ENCODE measurements around the gene SLC6A3. TPM values are rescaled to one million over a fixed set of nuclear protein-coding genes. Genes with fewer than 3 reads are reported as not detected.

The SLC6A3 gene
- total RNA-seq, 1 donor, result not detected

DNA sequence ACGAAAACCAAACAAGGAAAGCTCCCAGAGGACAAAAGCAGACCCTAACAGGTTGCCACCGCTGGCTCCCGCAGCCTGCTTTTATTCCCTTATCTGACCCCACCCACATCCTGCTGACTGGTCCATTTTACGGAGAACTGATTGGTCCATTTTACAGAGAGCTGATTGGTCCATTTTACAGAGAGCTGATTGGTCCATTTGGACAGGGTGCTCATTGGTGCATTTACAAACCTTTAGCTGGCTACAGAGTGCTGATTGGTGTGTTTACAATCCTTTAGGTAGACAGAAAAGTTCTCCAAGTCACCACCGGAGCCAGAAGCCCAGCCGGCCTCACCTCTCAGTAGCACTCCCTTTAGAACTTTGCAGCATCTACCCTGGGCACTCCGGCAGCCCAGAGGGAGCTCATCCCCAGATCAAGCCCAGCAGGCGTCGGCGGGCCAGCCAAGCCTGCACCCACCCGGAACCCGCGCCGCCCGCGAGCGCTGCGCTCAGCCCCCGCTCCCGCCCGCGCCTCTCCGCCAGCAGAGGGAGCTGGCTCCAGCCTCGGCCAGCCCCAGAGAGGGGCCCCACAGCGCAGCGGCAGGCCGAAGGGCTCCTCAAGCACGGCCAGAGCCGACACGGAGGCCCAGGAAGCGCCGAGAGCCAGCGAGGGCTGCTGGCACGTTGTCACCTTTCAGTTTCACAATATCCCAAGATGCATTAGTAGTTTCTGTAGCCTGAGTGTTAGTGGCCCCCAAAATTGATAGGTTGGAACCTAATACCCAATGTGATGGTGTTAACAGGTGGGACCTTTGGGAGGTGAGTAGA is 65.0 kb downstream of the SLC6A3 start:
- H3K9me3 ChIP-seq (ENCODE audit: low read depth, low read length), result no peaks in the 10 kb centered on the region
- no peaks in the 10 kb centered on the region for H4K20me1 ChIP-seq (ENCODE audit: insufficient read depth, low read length)

DNA sequence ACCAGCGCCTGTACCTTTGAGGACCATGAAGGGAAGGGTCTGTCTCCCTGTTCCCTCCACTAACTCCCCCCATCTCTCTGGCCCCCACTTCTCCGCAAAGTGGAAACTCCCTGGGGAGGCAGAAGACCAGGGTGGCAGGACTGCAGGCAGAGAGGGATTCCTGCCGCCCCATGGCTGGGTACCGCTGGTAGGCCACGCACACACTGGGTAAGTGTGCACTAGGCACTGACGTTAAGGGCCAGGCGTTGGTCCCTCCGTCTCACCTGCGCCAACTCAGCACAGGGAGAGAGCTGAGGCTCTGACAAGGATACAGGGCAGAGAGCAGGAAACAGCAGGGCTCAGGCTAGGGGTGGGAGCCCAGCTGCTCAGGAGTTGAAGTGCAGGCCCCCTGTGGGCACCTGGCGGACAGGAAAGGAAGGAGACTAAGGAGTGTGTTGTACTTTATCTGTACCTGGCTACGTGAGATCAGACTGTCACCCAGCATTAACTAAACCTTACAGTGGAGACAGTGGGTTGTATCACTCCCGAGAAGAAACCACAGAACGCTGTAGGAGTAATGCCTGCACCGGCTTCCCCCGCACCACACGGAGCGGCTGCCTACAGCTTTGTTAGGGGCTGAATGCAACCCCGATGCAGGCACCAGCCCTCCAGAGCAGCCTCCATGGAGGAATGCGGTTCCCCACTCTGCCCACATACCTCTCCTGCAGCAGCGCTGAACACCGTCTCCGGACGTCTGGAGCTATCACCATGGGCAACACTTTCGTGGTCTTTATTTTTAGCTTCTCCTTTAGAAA is 66.2 kb downstream of the SLC6A3 start:
- H2AFZ ChIP-seq (ENCODE audit: low read length), result no peak overlapping the region
- TF ChIP-seq, protein P1, sequence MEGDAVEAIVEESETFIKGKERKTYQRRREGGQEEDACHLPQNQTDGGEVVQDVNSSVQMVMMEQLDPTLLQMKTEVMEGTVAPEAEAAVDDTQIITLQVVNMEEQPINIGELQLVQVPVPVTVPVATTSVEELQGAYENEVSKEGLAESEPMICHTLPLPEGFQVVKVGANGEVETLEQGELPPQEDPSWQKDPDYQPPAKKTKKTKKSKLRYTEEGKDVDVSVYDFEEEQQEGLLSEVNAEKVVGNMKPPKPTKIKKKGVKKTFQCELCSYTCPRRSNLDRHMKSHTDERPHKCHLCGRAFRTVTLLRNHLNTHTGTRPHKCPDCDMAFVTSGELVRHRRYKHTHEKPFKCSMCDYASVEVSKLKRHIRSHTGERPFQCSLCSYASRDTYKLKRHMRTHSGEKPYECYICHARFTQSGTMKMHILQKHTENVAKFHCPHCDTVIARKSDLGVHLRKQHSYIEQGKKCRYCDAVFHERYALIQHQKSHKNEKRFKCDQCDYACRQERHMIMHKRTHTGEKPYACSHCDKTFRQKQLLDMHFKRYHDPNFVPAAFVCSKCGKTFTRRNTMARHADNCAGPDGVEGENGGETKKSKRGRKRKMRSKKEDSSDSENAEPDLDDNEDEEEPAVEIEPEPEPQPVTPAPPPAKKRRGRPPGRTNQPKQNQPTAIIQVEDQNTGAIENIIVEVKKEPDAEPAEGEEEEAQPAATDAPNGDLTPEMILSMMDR (IDR thresholded peaks at IDR 0.05; ENCODE audit: extremely low read depth, low read depth, low read length), result no peak
- DNase-seq (ENCODE audit: insufficient read length, low spot score, missing footprints), result peak; percentile 52
- no peak overlapping the region for H3K4me3 ChIP-seq (ENCODE audit: insufficient read depth, low read length)
- no peaks in the 10 kb centered on the region for H4K20me1 ChIP-seq (ENCODE audit: insufficient read depth, low read length)
- H3K9me3 ChIP-seq (ENCODE audit: low read depth, low read length), result no peaks in the 10 kb centered on the region
- H3K79me2 ChIP-seq (ENCODE audit: insufficient read depth, low read length), result no peaks in the 10 kb centered on the region
- H3K4me2 ChIP-seq (ENCODE audit: insufficient read depth, low read length), result no peak overlapping the region
- H3K4me1 ChIP-seq (ENCODE audit: insufficient read depth, low read length), result no peaks in the 10 kb centered on the region
- H3K27ac ChIP-seq (ENCODE audit: low read depth, low read length), result no peak overlapping the region
- H3K27me3 ChIP-seq (ENCODE audit: insufficient read depth, low read length), result peaks cover 20% of the 10 kb centered on the region
- H3K36me3 ChIP-seq (ENCODE audit: insufficient read depth, low read length), result no peaks in the 10 kb centered on the region

More for the DNA sequence above, 65.0 kb downstream of the SLC6A3 start:
- Histone ChIP-seq H3K79me2 (ENCODE audit: insufficient read depth, low read length) (no peaks in the 10 kb centered on the region), H3K27ac (ENCODE audit: low read depth, low read length) (no peak overlapping the region), H2AFZ (ENCODE audit: low read length) (no peak overlapping the region), H3K36me3 (ENCODE audit: insufficient read depth, low read length) (no peaks in the 10 kb centered on the region), H3K4me2 (ENCODE audit: insufficient read depth, low read length) (no peak overlapping the region), H3K4me3 (ENCODE audit: insufficient read depth, low read length) (no peak overlapping the region), H3K27me3 (ENCODE audit: insufficient read depth, low read length) (peaks cover 16% of the 10 kb centered on the region), H3K4me1 (ENCODE audit: insufficient read depth, low read length) (no peaks in the 10 kb centered on the region)
- TF ChIP-seq, protein P1 (IDR thresholded peaks at IDR 0.05; ENCODE audit: extremely low read depth, low read depth, low read length), result peak; percentile 44
- DNase-seq (ENCODE audit: insufficient read length, low spot score, missing footprints), result peak; percentile 76

GRCh38 chr5:1378096-1378495 is 67.1 kb downstream of the SLC6A3 start:
- H3K4me3 ChIP-seq (ENCODE audit: insufficient read depth, low read length), result no peak overlapping the region
- no peak overlapping the region for H3K4me2 ChIP-seq (ENCODE audit: insufficient read depth, low read length)
- peaks cover 20% of the 10 kb centered on the region for H3K27me3 ChIP-seq (ENCODE audit: insufficient read depth, low read length)
- no peak overlapping the region for H2AFZ ChIP-seq (ENCODE audit: low read length)
- H3K27ac ChIP-seq (ENCODE audit: low read depth, low read length), result no peak overlapping the region
- no peaks in the 10 kb centered on the region for H3K36me3 ChIP-seq (ENCODE audit: insufficient read depth, low read length)
- H3K79me2 ChIP-seq (ENCODE audit: insufficient read depth, low read length), result no peaks in the 10 kb centered on the region
- no peaks in the 10 kb centered on the region for H3K9me3 ChIP-seq (ENCODE audit: low read depth, low read length)
- H3K4me1 ChIP-seq (ENCODE audit: insufficient read depth, low read length), result no peaks in the 10 kb centered on the region
- TF ChIP-seq, protein P1 (IDR thresholded peaks at IDR 0.05; ENCODE audit: extremely low read depth, low read depth, low read length), result no peak
- H4K20me1 ChIP-seq (ENCODE audit: insufficient read depth, low read length), result no peaks in the 10 kb centered on the region
- peak; percentile 5 for DNase-seq (ENCODE audit: insufficient read length, low spot score, missing footprints)

DNA sequence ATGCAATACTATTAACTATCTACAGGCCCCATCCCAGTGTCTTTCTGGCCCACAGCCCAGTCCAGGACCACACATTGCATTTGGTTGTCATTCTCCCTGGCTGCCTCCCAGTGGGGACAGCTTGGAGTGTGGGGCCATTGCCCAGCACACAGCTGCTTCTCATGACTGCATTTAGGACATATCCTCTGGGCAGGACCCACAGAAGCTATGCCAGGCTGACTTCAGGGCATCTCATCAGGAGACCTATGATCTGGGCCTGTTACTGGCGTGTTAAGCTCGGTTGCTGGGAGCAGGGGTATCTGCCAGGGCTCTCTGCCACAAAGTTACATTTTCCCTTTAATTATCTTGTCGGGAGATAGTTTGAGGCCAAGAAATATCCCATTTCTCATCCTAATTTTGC is 68.3 kb downstream of the SLC6A3 start:
- Histone ChIP-seq H3K4me3 (ENCODE audit: insufficient read depth, low read length) (no peak overlapping the region), H3K79me2 (ENCODE audit: insufficient read depth, low read length) (no peaks in the 10 kb centered on the region), H4K20me1 (ENCODE audit: insufficient read depth, low read length) (no peaks in the 10 kb centered on the region), H2AFZ (ENCODE audit: low read length) (no peak overlapping the region), H3K4me1 (ENCODE audit: insufficient read depth, low read length) (no peaks in the 10 kb centered on the region), H3K9me3 (ENCODE audit: low read depth, low read length) (no peaks in the 10 kb centered on the region), H3K36me3 (ENCODE audit: insufficient read depth, low read length) (no peaks in the 10 kb centered on the region), H3K27me3 (ENCODE audit: insufficient read depth, low read length) (peaks cover 20% of the 10 kb centered on the region), H3K4me2 (ENCODE audit: insufficient read depth, low read length) (no peak overlapping the region), H3K27ac (ENCODE audit: low read depth, low read length) (no peak overlapping the region)
- DNase-seq (ENCODE audit: insufficient read length, low spot score, missing footprints), result peak; percentile 55
- TF ChIP-seq, protein P1 (IDR thresholded peaks at IDR 0.05; ENCODE audit: extremely low read depth, low read depth, low read length), result no peak
